ENCODE measurements around the gene ZNF592.

GRCh38 chr15:84842781-84843180 is 94.4 kb downstream of the ZNF592 start:
- TF ChIP-seq EZH2 (IDR thresholded peaks at IDR 0.05; ENCODE audit: low read length) (no peak), CTCF (optimal IDR thresholded peaks at IDR 0.05 in 1 of 3, IDR thresholded peaks at IDR 0.05 in 1 of 3, conservative IDR thresholded peaks at IDR 0.05 in 1 of 3; ENCODE audit: extremely low read depth in 1 of 3, insufficient read depth in 2 of 3, low read length in 3 of 3) (no peak)

Data from keratinocyte (primary cell).